ENCODE measurements around the gene NUMBL. TPM values are rescaled to one million over a fixed set of nuclear protein-coding genes. Genes with fewer than 3 reads are reported as not detected.
"Not testable (repeated sequence)": the region's sequence is repeated elsewhere in the genome, so short reads cannot be mapped to it uniquely, and the experiment has no call there.

Gene NUMBL
- total and polyA plus RNA-seq, 5 experiments from 2014 or later = 0.80 to 16.9 (median 1.2) TPM

GRCh38 chr19:40630571-40631160 lies 59.8 kb downstream of the NUMBL start:
- POLR2A ChIA-PET = interaction anchor here (1.0 kb wide), 1 partner anchor 21 kb away, joined by 3 read pairs; no protein-coding TSS in a partner anchor
- H3K4me1 Mint-ChIP-seq = peaks cover 10 to 22% (median 14%) of the 10 kb centered on the region in 4 donors
- no peaks in the 10 kb centered on the region for H3K9me3 Mint-ChIP-seq
- DNase-seq (peak in 1 of 10 donors; percentile 21), ATAC-seq (no peak)
- H3K4me3 Mint-ChIP-seq = no peak overlapping the region
- H3K27me3 Mint-ChIP-seq = peaks cover 0 to 4% (median 0%) of the 10 kb centered on the region in 5 donors
- peak overlapping the region in 4 of 10 donors; percentile 15 to 76 (median 50) for H3K27ac Mint-ChIP-seq
- H3K36me3 Mint-ChIP-seq = peaks cover 4 to 21% (median 4%) of the 10 kb centered on the region in 3 donors

GRCh38 chr19:40629346-40629745 lies 61.1 kb downstream of the NUMBL start:
- POLR2A ChIA-PET = no interaction called here

DNA sequence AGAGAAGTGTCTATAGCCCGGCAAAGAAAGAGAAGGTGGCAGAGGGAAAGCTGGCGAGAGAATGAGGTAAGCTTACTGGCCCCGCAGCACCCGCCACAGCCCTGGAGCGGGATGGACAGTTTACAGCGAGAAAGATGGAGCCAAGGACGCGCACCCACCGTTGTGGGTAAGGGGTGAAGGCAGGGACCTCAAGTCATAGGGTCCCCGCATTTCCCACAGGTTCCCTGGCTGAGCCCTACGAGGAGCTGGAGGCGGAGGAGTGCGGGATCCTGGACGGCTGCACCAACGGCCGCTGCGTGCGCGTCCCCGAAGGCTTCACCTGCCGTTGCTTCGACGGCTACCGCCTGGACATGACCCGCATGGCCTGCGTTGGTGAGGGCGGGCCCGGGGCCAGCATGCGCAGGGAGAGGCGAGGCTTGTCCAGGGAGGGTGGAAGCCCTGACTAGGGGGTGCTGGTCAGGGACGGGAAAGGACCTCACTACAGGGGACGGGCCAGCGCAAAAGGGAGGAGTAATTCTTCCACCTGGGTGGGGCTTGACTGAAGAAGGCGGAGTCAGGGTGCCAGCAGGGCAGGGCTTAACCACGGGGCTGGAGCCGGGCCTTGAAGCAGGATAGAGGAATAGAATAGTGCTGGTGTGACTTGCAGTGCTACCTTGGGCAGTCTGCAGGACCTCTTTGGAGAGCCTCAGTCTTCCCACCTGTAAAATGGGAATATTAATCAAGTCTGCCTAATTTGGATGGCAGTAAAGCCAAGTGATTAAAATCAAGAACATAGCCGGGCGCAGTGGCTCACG lies 62.8 kb downstream of the NUMBL start:
- H3K27ac Mint-ChIP-seq = peak overlapping the region in 1 of 10 donors; percentile 77
- H3K4me3 Mint-ChIP-seq = no peak overlapping the region
- H3K36me3 Mint-ChIP-seq = peaks cover 4 to 42% (median 7%) of the 10 kb centered on the region in 3 donors
- H3K4me1 Mint-ChIP-seq = peaks cover 0 to 13% (median 7%) of the 10 kb centered on the region in 4 donors
- ATAC-seq (no peak), DNase-seq (peak in 1 of 10 donors; percentile 53)
- POLR2A ChIA-PET = interaction anchor here (0.6 to 1.3 kb wide), 2 partner anchors 27 to 675 kb away, joined by 3 read pairs; no protein-coding TSS in a partner anchor
- no peaks in the 10 kb centered on the region for H3K27me3 Mint-ChIP-seq
- H3K9me3 Mint-ChIP-seq = no peaks in the 10 kb centered on the region

More at GRCh38 chr19:40629346-40629745, 61.1 kb downstream of the NUMBL start:
- H3K4me3 Mint-ChIP-seq = no peak overlapping the region
- no peak overlapping the region for H3K27ac Mint-ChIP-seq
- H3K9me3 Mint-ChIP-seq = no peaks in the 10 kb centered on the region
- peaks cover 7 to 18% (median 16%) of the 10 kb centered on the region in 4 donors for H3K4me1 Mint-ChIP-seq
- no peak for ATAC-seq
- peaks cover 4 to 30% (median 7%) of the 10 kb centered on the region in 3 donors for H3K36me3 Mint-ChIP-seq
- H3K27me3 Mint-ChIP-seq = no peaks in the 10 kb centered on the region
- peak in 1 of 10 donors; percentile 57 for DNase-seq

- H3K27ac Mint-ChIP-seq = no peak overlapping the region
- DNase-seq = peak in 1 of 10 donors; percentile 54
- POLR2A ChIA-PET = interaction anchor here (0.6 to 1.3 kb wide), 2 partner anchors 26 to 676 kb away, joined by 3 read pairs; no protein-coding TSS in a partner anchor
- ATAC-seq = no peak
- H3K4me1 Mint-ChIP-seq = peaks cover 0 to 13% (median 7%) of the 10 kb centered on the region in 4 donors
- H3K27me3 Mint-ChIP-seq = no peaks in the 10 kb centered on the region
- H3K36me3 Mint-ChIP-seq = peaks cover 4 to 47% (median 7%) of the 10 kb centered on the region in 3 donors
- H3K9me3 Mint-ChIP-seq = no peaks in the 10 kb centered on the region
- no peak overlapping the region for H3K4me3 Mint-ChIP-seq
Measured at GRCh38 chr19:40626918-40627317, 63.5 kb downstream of the NUMBL start.

GRCh38 chr19:40625406-40626120 lies 64.9 kb downstream of the NUMBL start:
- ATAC-seq (no peak), DNase-seq (peak in 1 of 10 donors; percentile 37)
- Mint-ChIP-seq H3K27me3 (no peaks in the 10 kb centered on the region), H3K4me1 (peaks cover 0 to 16% (median 7%) of the 10 kb centered on the region in 4 donors), H3K4me3 (no peak overlapping the region), H3K27ac (peak overlapping the region in 4 of 10 donors; percentile 20 to 83 (median 43)), H3K9me3 (no peaks in the 10 kb centered on the region), H3K36me3 (peaks cover 4 to 60% (median 7%) of the 10 kb centered on the region in 3 donors)
- POLR2A ChIA-PET = interaction anchor here (0.6 kb wide), 1 partner anchor 1414 kb away, joined by 4 read pairs; no protein-coding TSS in a partner anchor

DNA sequence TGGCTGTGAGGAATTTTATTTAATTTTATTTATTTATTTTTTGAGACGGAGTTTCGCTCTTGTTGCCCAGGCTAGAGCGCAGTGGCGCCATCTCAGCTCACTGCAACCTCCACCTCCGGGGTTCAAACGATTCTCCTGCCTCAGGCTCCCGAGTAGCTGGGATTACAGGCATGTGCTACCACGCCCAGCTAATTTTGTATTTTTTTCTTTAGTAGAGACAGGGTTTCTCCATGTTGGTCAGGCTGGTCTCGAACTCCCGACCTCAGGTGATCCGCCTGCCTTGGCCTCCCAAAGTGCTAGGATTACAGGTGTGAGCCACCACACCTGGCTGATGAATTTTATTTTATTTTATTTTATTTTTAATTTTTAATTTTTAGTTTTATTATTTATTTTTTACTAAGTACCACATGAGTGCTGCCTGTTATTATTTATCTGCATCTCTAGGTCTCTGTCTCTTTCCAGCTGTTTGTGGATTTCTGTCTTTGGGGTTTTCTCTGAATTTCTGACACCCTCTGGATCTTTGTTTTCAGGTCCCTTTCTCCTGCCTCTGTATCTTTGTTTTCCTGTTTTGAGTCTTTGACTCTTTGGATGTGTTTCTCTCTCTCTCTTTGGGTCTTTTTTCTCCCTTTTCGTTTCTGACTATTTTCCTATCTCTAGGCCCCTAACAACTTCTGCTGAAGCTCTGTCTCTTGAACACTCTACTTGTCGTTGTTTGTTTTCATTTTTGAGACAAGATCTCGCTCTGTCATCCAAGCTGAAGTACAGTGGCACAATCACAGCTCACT lies 65.9 kb downstream of the NUMBL start:
- Mint-ChIP-seq H3K36me3 (peaks cover 0 to 60% (median 9%) of the 10 kb centered on the region in 3 donors), H3K27ac (peak overlapping the region in 6 of 10 donors; percentile 10 to 85 (median 50)), H3K4me1 (peaks cover 0 to 16% (median 3%) of the 10 kb centered on the region in 4 donors)
- H3K27me3 Mint-ChIP-seq, ATAC-seq, H3K4me3 Mint-ChIP-seq, DNase-seq, H3K9me3 Mint-ChIP-seq: not testable (repeated sequence)
- POLR2A ChIA-PET = interaction anchor here (0.6 to 1.6 kb wide), 2 partner anchors 10 to 1413 kb away, joined by 3 to 4 read pairs; no protein-coding TSS in a partner anchor

DNA sequence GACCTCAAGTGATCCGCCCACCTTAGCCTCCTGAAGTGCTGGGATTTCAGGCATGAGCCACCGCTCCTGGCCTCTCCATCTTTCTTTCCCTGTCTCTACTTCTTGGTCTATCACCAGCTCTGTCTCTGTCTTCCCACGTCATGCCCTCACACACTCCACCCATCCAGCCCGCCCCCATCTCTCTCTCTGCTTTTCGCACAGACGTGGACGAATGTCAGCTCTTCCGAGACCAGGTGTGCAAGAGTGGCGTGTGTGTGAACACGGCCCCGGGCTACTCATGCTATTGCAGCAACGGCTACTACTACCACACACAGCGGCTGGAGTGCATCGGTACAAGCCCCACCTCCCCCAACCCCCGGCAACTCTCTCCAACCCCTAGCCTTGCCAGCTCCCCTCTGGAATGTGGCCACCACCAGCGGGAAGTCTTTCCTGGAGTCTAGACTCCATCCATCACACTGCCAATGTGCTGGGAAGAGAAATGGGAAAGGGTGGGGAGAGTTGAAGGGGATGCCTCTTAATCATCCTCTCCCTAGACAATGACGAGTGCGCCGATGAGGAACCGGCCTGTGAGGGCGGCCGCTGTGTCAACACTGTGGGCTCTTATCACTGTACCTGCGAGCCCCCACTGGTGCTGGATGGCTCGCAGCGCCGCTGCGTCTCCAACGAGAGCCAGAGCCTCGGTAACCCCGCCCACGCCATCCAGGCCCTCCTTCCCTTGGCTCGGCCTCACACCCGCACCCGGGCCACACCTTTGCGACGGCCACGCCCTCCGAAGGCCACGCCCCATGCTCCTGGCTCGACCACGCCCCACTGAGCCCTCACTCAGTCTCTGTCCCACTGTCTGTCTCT lies 66.8 kb downstream of the NUMBL start:
- Mint-ChIP-seq H3K27me3 (no peaks in the 10 kb centered on the region), H3K4me1 (peaks cover 0 to 16% (median 2%) of the 10 kb centered on the region in 4 donors), H3K27ac (no peak overlapping the region), H3K9me3 (no peaks in the 10 kb centered on the region), H3K4me3 (no peak overlapping the region), H3K36me3 (peaks cover 0 to 67% (median 14%) of the 10 kb centered on the region in 3 donors)
- ATAC-seq (no peak), DNase-seq (peak in 1 of 10 donors; percentile 62)
- POLR2A ChIA-PET = interaction anchor here (1.6 kb wide), 1 partner anchor 9 kb away, joined by 3 read pairs; no protein-coding TSS in a partner anchor

DNA sequence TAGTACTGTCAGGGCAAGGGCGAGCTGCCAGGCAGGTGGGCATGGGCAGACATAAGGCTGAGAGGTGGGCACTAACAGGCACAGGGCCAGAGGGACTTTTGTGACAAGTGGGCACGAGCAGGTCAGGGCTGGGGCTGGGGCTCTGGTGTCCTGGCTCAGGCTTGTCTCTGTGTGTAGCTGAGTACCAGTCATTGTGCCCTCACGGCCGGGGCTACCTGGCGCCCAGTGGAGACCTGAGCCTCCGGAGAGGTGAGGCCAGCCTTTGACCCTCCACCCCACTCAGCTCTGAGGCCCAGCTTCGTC lies 67.7 kb downstream of the NUMBL start:
- H3K4me3 Mint-ChIP-seq = no peak overlapping the region
- POLR2A ChIA-PET = interaction anchor here (0.7 to 1.6 kb wide), 2 partner anchors 8 to 189 kb away, joined by 3 to 4 read pairs; no protein-coding TSS in a partner anchor
- peaks cover 0 to 71% (median 14%) of the 10 kb centered on the region in 3 donors for H3K36me3 Mint-ChIP-seq
- ATAC-seq (no peak), DNase-seq (no peak)
- peak overlapping the region in 1 of 10 donors; percentile 44 for H3K27ac Mint-ChIP-seq
- H3K9me3 Mint-ChIP-seq = no peaks in the 10 kb centered on the region
- H3K4me1 Mint-ChIP-seq = peaks cover 0 to 16% (median 2%) of the 10 kb centered on the region in 4 donors
- H3K27me3 Mint-ChIP-seq = no peaks in the 10 kb centered on the region

- peaks cover 0 to 69% (median 14%) of the 10 kb centered on the region in 3 donors for H3K36me3 Mint-ChIP-seq
- no peak for ATAC-seq
- POLR2A ChIA-PET = interaction anchor here (0.7 kb wide), 1 partner anchor 188 kb away, joined by 4 read pairs; no protein-coding TSS in a partner anchor
- no peaks in the 10 kb centered on the region for H3K9me3 Mint-ChIP-seq
- no peaks in the 10 kb centered on the region for H3K27me3 Mint-ChIP-seq
- H3K4me1 Mint-ChIP-seq = peaks cover 0 to 16% (median 2%) of the 10 kb centered on the region in 4 donors
- DNase-seq = peak in 1 of 10 donors; percentile 52
- no peak overlapping the region for H3K4me3 Mint-ChIP-seq
- H3K27ac Mint-ChIP-seq = peak overlapping the region in 4 of 10 donors; percentile 44 to 80 (median 58)
Measured at GRCh38 chr19:40621966-40622772, 68.3 kb downstream of the NUMBL start.

DNA sequence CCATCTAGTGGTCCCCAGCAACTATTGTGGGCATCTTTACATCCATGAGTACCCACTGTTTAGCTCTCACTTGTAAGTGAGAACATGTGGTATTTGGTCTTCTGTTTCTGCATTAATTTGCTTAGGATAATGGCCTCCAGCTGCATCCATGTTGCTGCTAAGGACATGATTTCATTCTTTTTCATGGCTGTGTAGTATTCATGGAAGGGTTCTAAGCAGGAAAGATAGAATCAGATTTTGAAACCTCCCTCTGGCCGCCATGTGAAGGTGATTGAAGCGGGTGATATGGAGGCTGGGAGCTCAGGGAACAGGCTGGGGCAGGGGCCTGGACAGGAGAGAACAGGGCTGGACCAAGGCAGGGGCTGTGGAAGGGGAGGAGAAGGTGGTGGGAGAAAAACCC lies 69.2 kb downstream of the NUMBL start:
- H3K27ac Mint-ChIP-seq = no peak overlapping the region
- peak in 1 of 10 donors; percentile 16 for DNase-seq
- H3K9me3 Mint-ChIP-seq = no peaks in the 10 kb centered on the region
- no peak overlapping the region for H3K4me3 Mint-ChIP-seq
- H3K4me1 Mint-ChIP-seq = peaks cover 0 to 13% (median 4%) of the 10 kb centered on the region in 4 donors
- H3K36me3 Mint-ChIP-seq = peaks cover 0 to 60% (median 14%) of the 10 kb centered on the region in 3 donors
- no peak for ATAC-seq
- H3K27me3 Mint-ChIP-seq = no peaks in the 10 kb centered on the region
- POLR2A ChIA-PET = interaction anchor here (0.6 to 1.8 kb wide), 3 partner anchors 11 to 63 kb away, joined by 3 to 7 read pairs (median 4); no protein-coding TSS in a partner anchor

All from naive thymus-derived CD8-positive, alpha-beta T cell (primary cell).